Measurements from ENCODE around the gene DSTN.

DNA sequence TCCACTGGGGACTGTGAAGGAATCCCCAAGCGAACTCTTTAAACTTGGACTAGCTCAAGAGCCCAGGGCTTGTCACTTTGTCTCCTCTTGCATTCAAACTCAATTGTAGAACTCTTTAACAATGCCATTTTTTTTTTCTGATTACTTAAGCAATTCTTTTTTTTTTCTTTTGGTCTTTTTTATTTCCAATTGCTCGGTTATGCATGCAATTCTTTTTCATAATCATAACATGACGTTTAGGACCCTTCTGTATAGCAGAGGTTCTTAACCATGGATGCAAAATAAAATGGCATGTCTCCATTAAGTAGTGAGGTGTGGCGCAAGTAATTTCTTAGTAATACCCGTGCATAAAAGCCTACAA lies 38.2 kb upstream of the DSTN start:
- TF ChIP-seq, protein P1, sequence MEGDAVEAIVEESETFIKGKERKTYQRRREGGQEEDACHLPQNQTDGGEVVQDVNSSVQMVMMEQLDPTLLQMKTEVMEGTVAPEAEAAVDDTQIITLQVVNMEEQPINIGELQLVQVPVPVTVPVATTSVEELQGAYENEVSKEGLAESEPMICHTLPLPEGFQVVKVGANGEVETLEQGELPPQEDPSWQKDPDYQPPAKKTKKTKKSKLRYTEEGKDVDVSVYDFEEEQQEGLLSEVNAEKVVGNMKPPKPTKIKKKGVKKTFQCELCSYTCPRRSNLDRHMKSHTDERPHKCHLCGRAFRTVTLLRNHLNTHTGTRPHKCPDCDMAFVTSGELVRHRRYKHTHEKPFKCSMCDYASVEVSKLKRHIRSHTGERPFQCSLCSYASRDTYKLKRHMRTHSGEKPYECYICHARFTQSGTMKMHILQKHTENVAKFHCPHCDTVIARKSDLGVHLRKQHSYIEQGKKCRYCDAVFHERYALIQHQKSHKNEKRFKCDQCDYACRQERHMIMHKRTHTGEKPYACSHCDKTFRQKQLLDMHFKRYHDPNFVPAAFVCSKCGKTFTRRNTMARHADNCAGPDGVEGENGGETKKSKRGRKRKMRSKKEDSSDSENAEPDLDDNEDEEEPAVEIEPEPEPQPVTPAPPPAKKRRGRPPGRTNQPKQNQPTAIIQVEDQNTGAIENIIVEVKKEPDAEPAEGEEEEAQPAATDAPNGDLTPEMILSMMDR (IDR thresholded peaks at IDR 0.05): no peak
- TF ChIP-seq EP300 (IDR thresholded peaks at IDR 0.05): no peak
- TF ChIP-seq POLR2A (IDR thresholded peaks at IDR 0.05): no peak

All from stomach (tissue), 4 donors.